ENCODE data around the gene C21orf58.
"Not testable (repeated sequence)": the region's sequence is repeated elsewhere in the genome, so short reads cannot be mapped to it uniquely, and the experiment has no call there.

C21orf58 gene

DNA sequence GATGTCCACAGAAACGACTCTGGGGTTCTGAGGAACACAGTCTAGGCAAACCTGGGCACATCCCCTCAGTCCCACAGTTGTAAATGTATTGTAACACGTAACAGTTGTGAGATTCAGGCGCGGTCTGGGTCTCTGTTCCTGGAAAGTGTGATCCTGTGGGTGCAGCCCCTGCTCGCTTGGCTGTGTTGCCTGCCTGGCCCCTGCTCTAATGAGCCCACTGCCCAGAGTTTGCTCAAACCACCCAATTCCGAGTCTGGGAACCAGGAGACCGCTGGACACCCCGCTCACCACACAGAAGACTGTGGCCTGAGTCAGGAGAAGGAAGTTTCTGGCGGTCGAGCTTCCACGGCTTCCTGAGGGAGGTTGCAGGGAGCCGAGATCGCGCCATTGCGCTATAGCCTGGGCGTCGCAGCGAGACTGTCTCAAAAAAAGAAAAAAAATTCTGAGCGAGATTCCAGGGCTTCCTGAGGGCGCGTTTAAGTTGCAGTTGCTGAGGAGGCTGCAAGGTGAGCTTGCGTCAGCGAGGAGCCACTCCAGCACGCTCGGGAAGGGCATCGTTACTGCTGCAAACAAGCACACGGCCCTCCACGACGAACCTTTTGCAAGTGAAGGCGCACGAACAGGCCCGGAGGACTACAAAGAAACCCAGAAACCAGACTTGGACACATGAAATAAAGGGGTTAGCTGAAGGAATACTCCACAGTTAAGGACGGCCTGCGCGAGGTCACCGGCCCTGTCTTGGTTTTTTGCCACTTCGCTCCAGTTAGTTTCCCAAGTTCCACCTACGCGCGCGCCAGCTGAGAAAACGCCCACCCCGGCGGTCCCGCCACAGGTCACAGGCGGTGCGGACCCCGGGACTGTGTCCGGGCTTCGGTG lies 1.1 kb downstream of the C21orf58 start:
- DNase-seq: no peak

DNA sequence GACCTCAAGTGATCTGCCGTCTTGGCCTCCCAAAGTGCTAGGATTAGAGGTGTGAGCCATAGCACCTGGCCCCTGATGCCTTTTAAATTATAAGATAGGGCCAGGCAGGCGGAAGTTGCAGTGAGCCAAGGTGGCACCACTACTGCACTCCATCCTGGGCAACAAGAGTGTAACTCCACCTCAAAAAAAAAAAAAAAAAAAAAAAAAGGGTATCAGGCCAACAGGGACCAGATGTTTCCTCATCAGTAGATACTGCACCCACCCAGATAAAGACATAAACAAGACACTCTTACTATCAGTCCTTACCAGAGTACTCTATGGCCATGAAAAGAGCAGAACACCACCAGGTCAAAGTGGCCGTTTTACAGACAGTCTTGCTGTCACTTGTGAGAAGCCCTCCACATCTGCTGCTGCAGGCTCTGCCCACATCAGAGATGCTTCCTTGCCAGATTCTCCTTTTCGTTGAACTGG lies 3.3 kb downstream of the C21orf58 start:
- no peak for DNase-seq

DNA sequence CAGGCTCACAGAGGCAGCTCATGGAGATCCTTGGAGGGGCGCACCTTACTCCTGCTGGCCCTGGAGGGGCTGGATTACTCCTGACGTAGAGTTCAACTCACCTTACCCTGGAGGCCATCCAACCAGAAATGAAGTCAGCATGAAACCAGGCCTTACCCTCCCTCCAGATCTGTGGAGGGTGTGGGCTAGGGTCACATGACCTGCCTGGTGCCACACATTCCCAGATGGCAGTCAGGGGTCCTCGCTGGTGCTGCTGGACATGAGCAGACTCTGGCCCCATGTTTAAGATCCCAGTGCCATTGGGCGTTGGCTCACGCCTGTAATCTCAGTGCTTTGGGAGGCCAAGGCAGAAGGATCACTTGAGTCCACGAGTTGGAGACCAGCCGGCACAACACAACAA lies 4.5 kb downstream of the C21orf58 start:
- DNase-seq: no peak

DNA sequence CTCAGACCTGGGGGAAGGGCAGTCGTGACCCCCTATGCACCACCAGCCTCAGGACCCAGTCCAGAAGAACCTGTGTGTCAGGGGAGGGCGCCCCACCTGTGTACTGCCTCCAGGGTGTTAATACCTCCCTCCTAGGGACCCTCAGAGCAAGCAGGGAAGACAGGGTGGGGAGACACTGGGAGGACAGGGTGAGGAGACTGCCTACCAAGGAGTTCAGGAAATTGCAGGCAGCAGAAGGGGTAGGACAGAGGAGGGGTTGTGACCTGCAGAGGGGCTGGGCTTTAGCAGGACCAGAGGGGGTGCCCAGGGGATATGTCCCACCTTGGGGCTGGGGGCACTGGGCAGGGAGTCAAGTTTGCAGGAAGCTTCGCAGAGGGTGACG lies 5.2 kb downstream of the C21orf58 start:
- no peak for DNase-seq

DNA sequence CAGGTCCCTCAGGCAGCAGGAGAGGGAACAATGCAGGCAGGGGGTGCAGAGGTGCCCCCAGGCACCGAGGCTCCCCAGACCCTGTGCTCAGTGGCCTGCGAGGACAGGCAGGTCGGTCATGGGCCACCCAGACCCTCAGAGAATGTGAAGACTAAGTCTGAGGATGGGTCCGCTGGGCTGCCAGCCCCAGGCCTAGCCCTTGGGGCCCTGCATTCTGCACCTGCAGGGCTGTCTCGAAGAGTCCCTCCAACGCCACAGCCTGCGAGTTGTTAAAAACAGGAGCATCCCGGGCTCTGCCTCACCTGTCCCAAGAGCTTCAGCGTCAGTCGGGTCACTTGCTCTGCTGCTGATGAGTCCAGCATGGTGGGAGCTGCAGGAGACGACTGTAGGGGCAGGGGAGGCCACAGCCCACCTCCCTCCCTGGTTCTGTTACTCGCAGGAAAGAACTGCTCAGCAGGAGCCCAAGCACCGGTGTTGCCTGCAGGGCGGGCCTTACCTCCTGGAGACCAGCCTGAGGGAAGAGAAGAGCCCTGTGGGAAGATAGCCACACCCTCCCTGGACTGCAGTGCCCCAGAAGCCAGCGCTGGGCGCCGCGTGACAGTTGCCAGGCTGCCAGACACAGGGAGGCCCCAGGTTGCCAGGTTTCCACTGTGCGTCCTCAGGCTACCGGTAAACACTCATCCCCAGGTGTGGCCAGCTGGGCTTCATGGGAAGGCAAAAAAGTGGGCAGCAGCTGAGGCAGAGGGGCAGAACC lies 5.8 kb downstream of the C21orf58 start:
- DNase-seq: no peak

DNA sequence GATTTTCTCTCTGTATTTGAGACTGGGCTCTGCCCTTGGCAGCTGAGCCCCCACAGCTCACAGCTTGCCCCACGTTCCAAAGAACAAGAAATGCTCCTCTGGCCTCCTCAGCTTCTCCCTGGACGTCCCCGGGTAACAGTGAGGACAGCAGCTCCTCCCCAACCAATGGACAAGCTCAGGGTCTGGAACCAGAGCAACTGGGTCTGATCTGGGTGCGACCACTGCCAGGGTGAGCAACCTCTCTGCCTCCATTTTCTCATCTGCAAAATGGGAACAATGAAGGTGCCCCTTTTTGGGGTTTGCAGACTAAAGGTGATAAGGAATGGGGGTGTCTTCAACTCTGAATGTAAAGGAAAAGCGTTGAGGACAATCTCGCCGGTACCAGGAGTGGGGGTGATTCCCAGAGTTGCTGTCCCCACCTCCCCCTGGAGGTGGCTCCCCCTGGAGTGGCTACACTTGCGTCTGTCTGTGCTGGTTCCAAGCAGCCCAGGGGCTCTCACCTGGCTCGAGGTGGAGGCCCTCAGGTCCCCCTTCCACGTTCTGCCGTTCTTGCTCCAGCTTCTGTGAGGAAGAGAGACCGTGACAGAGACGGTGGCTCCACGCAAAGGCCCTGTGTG lies 6.9 kb downstream of the C21orf58 start:
- DNase-seq: no peak

DNA sequence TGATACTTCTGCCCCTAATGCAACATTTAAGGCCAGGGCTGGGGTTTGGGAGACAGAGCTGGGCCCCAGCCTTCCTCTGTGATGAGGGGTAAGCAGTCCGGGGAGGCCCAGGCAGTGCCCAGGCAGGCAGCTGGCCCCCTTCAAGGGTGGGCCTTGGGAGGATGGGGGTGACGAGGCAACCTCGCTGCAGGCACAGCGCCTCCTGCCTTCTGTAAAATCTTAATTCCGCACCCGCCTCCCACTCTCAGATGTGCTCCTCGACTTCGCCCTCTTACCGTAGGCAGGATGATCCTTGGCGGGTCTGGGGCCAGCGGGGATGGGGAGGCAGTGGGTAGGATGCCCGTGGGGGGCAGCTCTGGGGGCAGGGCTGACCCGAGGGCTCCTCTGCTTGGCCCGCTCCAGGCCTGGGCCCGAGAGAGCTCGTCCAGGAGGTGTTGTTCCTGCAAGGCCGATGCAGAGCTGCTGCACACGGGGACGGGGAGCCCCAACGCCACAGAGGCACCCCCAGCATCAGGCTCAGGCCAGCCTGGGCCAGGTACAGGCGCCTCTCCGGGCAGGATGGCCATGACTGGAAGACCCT lies 9.1 kb downstream of the C21orf58 start:
- DNase-seq: no peak

DNA sequence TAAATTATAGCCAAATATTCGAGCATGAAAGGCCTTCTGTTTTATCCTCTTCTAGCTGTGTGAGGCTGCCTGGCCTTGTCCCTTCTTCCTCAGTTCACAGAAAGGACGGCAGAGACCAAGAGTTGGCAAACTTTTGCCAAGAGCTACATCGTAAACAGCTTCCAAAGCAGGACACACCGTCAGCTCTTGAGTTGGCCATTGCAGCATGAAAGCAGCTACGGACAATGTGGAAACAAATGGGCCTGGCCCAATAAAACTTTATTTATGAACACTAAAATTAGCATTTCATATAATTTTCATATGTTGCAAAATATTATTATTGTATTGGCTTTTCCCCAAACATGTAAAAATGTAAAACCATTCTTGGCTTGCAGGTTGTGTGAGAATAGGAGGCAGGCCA lies 10.7 kb downstream of the C21orf58 start:
- DNase-seq: no peak

DNA sequence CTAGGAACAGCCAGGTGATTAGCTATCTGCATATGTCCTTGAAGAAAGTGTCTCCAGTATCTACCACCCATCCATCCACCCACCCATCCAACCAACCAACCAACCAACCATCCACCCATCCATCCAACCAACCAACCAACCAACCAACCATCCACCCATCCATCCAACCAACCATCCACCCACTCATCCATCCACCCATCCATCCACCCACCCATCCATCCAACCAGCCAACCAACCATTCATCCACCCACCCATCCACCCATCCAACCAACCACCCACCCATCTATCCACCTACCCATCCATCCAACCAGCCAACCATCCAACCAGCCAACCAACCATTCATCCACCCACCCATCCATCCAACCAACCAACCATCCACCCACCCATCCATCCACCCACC lies 12.1 kb downstream of the C21orf58 start:
- no peak for DNase-seq

DNA sequence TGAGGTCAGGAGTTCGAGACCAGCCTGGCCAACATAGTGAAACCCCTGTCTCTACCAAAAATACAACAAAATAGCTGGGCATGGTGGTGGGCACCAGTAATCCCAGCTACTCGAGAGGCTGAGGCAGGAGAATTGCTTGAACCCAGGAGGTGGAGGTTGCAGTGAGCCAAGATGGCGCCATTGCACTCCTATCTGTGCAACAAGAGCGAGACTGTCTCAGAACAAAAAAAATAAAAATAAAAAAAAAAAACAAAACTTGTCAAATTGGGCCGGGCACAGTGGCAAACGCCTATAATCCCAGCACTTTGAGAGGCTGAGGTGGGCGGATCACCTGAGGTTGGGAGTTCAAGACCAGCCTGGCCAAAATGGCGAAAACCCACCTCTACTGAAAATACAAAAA lies 13.4 kb downstream of the C21orf58 start:
- DNase-seq: not testable (repeated sequence)

DNA sequence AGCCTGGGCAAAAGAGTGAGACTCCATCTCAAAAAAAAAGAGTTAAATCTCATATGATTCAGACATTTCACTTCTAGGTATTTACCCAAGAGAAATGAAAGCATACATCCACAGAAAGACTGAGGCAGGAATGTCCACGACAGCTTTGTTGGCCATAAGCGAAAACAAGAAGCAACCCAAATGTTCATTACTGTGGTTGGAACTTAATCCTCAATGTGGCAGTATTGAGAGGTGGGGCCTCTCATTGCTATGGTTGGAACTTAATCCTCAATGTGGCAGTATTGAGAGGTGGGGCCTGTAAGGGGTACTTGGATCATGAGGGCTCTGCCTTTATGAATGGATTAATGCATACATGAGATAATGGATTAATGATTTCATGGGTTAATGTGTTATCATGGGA lies 15.2 kb downstream of the C21orf58 start:
- no peak for DNase-seq

DNA sequence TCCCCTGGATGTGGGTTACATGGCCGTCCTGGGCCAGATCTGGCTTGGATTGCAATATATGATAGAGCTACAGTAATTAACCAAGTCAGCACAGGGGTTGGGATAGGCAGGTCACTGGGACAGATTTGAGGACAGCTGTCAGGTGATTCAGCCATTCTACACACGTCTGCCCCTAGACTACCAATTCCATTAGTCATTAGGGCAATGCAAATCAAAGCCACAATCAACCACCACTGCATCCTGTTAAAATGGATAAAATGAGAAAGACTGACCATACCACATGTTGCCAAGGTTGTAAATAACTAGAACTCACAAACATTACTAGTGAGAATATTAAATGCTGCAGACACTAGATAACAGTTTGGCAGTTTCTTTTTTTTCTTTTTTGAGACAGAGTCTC lies 16.0 kb downstream of the C21orf58 start:
- DNase-seq: no peak

DNA sequence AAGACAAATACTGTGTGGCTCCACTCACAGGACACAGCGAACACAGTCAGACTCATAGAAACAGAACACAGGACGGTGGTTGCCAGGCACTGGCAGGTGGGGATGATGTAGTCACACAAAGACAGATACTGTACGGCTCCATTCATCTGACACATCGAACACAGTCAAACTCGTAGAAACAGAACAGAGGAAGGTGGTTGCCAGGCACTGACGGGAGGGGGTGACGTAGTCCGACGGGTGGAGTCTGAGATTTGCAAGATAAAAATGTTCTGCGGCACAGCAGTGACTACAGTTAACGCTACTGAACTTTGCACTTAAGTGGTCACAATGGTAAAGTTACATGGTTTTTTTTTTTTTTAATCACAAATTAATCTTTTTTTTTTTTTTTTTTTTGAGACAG lies 18.7 kb downstream of the C21orf58 start:
- DNase-seq: peak; percentile 16

DNA sequence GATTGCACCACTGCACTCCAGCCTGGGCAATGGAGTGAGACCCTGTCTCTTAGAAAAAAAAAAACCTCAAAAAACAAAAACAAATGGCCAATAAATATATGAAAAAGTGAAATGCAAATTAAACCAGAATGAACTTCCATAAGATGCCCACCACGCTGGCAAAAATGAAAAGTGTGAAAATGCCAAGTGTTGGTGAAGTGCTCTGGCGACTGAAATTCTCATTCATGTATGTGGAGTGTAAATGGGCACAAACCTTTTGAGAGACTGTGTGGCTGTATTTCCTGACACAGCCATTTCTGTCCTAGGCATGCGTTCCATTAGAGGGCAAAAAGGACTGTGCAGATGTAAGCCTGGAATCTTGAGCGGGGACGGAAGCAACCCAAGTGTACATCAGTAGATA lies 19.2 kb downstream of the C21orf58 start:
- DNase-seq: no peak

DNA sequence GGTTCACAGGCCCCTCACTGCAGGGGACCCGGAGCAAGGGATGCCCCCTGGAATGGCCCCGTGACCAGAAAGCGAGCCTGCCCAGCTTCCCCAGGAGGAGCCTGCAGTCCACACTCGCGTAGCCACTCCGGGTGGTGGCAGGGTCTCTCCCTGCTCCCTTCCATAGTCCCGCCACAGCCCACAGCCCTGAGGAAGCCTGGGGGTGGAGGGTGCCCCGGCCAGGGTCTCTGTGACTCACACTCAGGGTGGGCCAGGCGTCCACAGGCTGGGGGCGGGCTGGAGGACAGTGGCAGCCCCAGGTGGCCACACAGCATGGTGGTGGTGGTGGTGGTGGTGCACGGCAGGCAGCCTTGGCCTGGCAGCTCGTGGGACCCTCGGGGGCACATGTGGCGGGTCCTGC lies 21.9 kb downstream of the C21orf58 start:
- DNase-seq: no peak

DNA sequence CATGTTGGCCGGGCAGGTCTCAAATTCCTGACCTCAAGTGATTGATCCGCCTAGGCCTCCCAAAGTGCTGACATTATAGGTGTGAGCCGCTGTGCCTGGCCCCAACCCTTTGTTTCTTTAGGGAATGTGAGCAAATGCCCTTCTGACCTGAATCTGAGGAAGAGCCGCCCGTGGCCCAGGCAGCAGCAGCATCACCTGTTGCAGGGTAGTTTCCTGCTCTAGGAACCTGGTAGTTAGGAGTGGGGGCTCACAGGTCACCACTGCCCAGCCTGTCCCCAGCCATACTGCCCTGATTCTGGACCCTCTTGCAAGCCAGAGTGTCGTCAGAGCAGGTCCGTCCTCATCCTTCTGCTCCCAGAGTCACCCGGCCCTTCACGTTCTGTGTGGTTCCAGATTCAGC lies 24.5 kb downstream of the C21orf58 start:
- DNase-seq: no peak

DNA sequence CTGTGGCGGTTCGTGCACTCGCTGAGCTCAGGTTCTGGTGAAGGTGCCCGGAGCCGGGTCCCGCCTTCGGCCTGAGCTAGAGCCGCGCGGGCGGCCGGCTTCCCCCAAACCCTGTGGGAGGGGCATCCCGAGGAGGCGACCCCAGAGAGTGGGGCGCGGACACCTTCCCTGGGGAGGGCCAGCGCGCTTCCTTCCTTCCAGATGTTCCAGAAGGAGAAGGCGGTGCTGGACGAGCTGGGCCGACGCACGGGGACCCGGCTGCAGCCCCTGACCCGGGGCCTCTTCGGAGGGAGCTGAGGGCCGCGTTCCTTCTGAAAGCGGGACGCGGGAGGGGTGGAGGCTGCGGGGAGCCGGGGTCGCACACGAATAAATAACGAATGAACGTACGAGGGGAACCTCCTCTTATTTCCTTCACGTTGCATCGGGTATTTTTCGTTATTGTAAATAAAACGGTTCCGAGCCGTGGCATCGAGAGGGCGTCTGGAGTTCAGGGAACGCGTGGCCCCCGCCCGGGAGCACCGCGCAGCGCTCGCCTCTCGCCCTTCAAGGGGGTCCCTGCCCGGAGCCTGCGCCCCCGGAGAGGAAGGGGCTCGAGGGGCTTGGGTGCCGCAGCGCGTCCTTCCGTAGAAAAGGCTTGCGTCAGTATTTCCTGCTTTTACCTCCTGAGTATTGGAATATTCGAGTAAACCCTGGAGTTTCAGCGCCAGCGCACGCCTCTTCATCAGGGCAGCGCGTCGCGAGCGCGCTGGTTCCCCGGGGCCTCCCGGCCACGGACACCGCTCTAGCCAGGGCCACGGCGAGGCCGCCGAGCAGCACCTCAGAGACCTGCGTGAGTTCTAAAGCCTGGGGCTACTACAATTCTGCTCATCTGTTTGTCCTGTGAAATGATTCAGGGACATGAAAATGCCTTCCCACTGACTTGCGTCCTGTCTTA lies 26.1 kb downstream of the C21orf58 start:
- no peak for DNase-seq

DNA sequence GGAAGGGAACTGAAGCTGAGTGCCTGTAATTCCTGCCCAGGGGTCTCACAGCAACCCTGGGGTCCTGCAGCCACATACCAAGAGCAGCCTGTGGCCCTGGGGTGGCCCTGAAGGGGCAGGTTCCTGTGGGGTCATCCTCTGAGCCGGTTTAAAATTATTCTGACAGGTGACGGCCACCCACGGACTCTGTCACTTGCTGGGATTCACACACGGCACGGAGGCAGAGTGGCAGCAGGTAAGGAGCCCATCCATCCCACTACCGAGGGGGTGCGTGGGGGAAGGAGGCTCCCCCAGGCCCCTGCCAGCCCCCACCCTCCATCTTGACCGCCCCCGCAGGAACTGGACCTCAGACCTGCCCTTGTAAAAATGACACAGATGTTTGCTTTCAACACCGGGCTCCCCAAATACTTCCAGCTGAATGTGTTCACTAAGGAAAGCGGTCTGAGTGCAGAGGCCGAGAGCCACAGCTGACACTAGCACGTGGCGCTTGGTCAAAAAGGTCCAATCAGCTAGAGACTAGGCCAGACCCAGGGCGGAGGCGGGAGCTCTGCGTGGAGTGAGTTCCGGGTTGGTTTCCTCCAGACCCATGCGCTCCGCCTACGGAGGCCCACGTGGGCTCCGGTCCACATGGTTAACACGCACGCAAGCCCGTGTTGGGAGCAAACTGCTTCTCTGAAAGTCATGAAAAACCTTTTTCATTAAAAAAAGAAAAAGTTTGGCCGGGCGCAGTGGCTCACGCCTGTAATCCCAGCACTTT lies 27.5 kb downstream of the C21orf58 start:
- DNase-seq: peak; percentile 52

DNA sequence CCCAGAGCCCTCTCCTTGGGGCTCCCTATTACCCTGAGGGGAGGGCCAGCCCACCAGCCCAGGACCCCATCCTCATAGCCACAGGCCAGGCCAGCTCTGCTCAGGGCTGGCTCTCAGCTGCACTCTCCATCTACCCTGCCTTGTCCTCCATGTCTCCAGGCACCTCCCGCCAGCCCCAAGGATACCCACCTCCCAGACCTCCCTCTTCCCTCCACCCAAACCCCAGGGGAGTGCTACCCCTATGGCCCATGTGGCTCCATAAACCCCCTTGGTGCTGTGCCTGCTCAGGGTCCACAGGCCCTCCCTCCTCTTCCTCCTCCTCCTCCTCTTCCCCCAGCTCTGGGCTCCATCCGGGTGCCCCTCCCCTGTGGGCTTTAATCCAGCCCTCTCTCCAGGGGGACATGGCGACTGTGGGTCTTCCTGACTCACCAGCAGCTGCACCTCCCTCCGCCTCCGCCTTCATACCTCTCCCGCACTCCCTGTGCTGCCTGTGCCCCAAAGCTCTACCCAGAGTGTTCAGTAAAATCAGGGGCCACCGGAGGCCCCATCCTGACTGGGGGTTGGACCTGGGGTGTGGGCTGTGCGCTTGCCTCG lies 28.4 kb downstream of the C21orf58 start:
- no peak for DNase-seq

DNA sequence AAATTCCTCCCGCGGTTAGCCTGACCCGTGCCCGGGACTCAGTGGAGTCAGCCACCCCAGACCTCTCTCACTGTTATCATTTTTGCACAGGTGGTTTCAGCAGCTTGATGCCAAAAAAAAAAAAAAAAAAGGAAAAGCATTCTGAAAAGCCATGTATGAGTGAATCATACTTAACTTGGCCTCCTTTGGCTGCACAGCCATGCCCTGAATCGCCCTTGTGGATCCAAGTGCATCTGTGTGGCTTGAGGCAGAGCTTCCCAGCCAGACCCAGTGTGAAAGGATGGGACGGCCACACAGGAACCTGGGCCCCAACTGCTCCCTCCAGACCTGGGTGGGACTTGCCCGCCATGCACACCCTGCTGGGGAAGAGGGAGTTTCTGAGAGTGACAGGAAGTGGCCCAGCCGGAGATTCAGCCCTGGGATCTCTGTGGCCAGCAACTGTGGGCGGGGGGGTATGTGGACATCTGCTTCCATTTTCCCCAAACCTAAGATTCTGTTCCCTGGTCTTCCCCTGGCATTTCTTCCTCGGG lies 29.0 kb downstream of the C21orf58 start:
- no peak for DNase-seq

DNA sequence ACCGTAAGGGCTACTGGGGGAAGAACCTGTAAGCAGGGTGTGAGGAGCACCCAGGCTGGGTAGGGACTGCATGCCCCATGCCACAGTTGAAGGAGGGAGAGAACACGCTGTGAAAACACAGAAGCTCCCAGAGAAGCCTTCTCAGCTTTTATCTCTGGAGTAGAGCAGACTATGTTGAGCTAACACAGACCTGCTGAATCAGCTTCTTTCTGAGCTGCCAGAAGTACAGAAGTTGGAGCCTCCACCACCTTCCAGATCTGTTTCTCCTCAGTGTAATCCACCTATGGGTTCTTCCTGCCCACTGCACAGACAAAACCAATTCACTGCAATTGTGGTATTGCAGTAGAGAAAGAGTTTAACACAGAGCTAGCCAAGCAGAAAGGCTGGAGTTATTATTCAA lies 32.1 kb downstream of the C21orf58 start:
- no peak for DNase-seq
